NCI-H2227 (cell line): ENCODE data around the gene CDH24.

ENCODE experiments used
- DNase-seq: peaks from one replicate; lab custom pipeline; 2025; ENCODE audit not compliant: unreplicated experiment; lab: John Stamatoyannopoulos, UW

CDH24 gene

GRCh38 chr14:23062002-23062401 lies 4.7 kb upstream of the CDH24 start:
- no peak for DNase-seq

- no peak for DNase-seq
Measured at GRCh38 chr14:23060536-23061260, 3.4 kb upstream of the CDH24 start.

- no peak for DNase-seq
Measured at GRCh38 chr14:23058654-23059504, 1.6 kb upstream of the CDH24 start.

GRCh38 chr14:23057757-23058653 lies 685 bp upstream of the CDH24 start:
- DNase-seq = no peak

- no peak for DNase-seq
Measured at GRCh38 chr14:23056145-23056955, 970 bp downstream of the CDH24 start.

GRCh38 chr14:23055621-23056144 lies 1.6 kb downstream of the CDH24 start:
- no peak for DNase-seq

GRCh38 chr14:23055147-23055550 lies 2.2 kb downstream of the CDH24 start:
- DNase-seq = no peak

GRCh38 chr14:23054000-23054811 lies 3.1 kb downstream of the CDH24 start:
- DNase-seq = no peak

- no peak for DNase-seq
Measured at GRCh38 chr14:23053426-23053825, 3.9 kb downstream of the CDH24 start.

GRCh38 chr14:23052671-23053070 lies 4.6 kb downstream of the CDH24 start:
- DNase-seq = no peak

GRCh38 chr14:23052182-23052623 lies 5.1 kb downstream of the CDH24 start:
- DNase-seq = no peak

GRCh38 chr14:23051141-23052057 lies 5.9 kb downstream of the CDH24 start:
- DNase-seq = no peak

GRCh38 chr14:23049011-23049410 lies 8.3 kb downstream of the CDH24 start:
- DNase-seq = no peak

GRCh38 chr14:23047751-23048693 lies 9.3 kb downstream of the CDH24 start:
- no peak for DNase-seq

- DNase-seq = no peak
Measured at GRCh38 chr14:23047034-23047634, 10.2 kb downstream of the CDH24 start.

- no peak for DNase-seq
Measured at GRCh38 chr14:23045419-23046357, 11.6 kb downstream of the CDH24 start.
